Effector CD8-positive, alpha-beta T cell (primary cell): ENCODE measurements around the gene PHACTR2.
"Not testable (repeated sequence)": the region's sequence is repeated elsewhere in the genome, so short reads cannot be mapped to it uniquely, and the experiment has no call there.

Experiments used
- DNase-seq: peaks from one replicate; lab custom pipeline; 2025; lab: John Stamatoyannopoulos, UW

Gene PHACTR2

GRCh38 chr6:143766185-143766553 lies 88.4 kb downstream of the PHACTR2 start:
- no peak for DNase-seq

- DNase-seq, result no peak
Measured at GRCh38 chr6:143767433-143767832, 89.7 kb downstream of the PHACTR2 start.

- DNase-seq, result no peak
Measured at GRCh38 chr6:143772116-143773086, 94.6 kb downstream of the PHACTR2 start.

GRCh38 chr6:143773506-143774150 lies 95.9 kb downstream of the PHACTR2 start:
- no peak for DNase-seq

- no peak for DNase-seq
Measured at GRCh38 chr6:143774347-143774746, 96.6 kb downstream of the PHACTR2 start.

- DNase-seq, result no peak
Measured at GRCh38 chr6:143775336-143775735, 97.6 kb downstream of the PHACTR2 start.

- no peak for DNase-seq
Measured at GRCh38 chr6:143778926-143779325, 101.2 kb downstream of the PHACTR2 start.

- DNase-seq, result no peak
Measured at GRCh38 chr6:143782481-143782880, 104.7 kb downstream of the PHACTR2 start.

GRCh38 chr6:143783077-143783476 lies 105.3 kb downstream of the PHACTR2 start:
- DNase-seq, result no peak

GRCh38 chr6:143784316-143784715 lies 106.6 kb downstream of the PHACTR2 start:
- DNase-seq, result no peak

GRCh38 chr6:143786371-143786770 lies 108.6 kb downstream of the PHACTR2 start:
- DNase-seq, result not testable (repeated sequence)

GRCh38 chr6:143792402-143793279 lies 114.9 kb downstream of the PHACTR2 start:
- no peak for DNase-seq

GRCh38 chr6:143793280-143793619 lies 115.5 kb downstream of the PHACTR2 start:
- no peak for DNase-seq

GRCh38 chr6:143796551-143796950 lies 118.8 kb downstream of the PHACTR2 start:
- DNase-seq, result not testable (repeated sequence)

GRCh38 chr6:143798487-143798886 lies 120.7 kb downstream of the PHACTR2 start:
- not testable (repeated sequence) for DNase-seq

GRCh38 chr6:143802833-143803565 lies 125.2 kb downstream of the PHACTR2 start:
- DNase-seq, result no peak

- no peak for DNase-seq
Measured at GRCh38 chr6:143803769-143804568, 126.2 kb downstream of the PHACTR2 start.

- no peak for DNase-seq
Measured at GRCh38 chr6:143804835-143805239, 127.1 kb downstream of the PHACTR2 start.

- DNase-seq, result no peak
Measured at GRCh38 chr6:143806282-143807102, 128.7 kb downstream of the PHACTR2 start.
